Measurements from ENCODE around the gene AGAP1. TPM values are rescaled to one million over a fixed set of nuclear protein-coding genes. Genes with fewer than 3 reads are reported as not detected.

AGAP1 gene
- polyA plus RNA-seq, 1 donor from 2014 or later: 17.4 TPM

- Histone ChIP-seq H3K4me2 (ENCODE audit: low read length) (no peak overlapping the region), H3K27ac (ENCODE audit: low read length) (no peak overlapping the region), H3K79me2 (replicated peaks; ENCODE audit: insufficient read depth, low read length) (peaks cover 10% of the 10 kb centered on the region)
Measured at GRCh38 chr2:235709124-235709813, 215.4 kb downstream of the AGAP1 start.

GRCh38 chr2:235709969-235710879 is 216.4 kb downstream of the AGAP1 start:
- TF ChIP-seq MXI1 (conservative IDR thresholded peaks at IDR 0.05; ENCODE audit: poor library complexity, severe bottlenecking) (no peak), RAD21 (conservative IDR thresholded peaks at IDR 0.05) (no peak), TAF1 (IDR thresholded peaks at IDR 0.05; ENCODE audit: low read depth) (no peak)
- no peak overlapping the region for H3K4me3 ChIP-seq (ENCODE audit: low read length)
- no peaks in the 10 kb centered on the region for H3F3A ChIP-seq (ENCODE audit: insufficient read depth, low read length, poor library complexity, severe bottlenecking)
- no peak overlapping the region for H3K27ac ChIP-seq (ENCODE audit: low read length)
- no peaks in the 10 kb centered on the region for H3K27me3 ChIP-seq (ENCODE audit: insufficient read depth, low read depth, low read length)
- H3K79me2 ChIP-seq (replicated peaks; ENCODE audit: insufficient read depth, low read length): peaks cover 9% of the 10 kb centered on the region
- H3K9ac ChIP-seq (ENCODE audit: low read length): no peak overlapping the region
- no peak overlapping the region for H2AFZ ChIP-seq (ENCODE audit: low read depth, low read length)
- no peak overlapping the region for H3K4me2 ChIP-seq (ENCODE audit: low read length)
- H3K9me3 ChIP-seq (ENCODE audit: low read length): no peaks in the 10 kb centered on the region
- H4K20me1 ChIP-seq (ENCODE audit: insufficient read depth): no peaks in the 10 kb centered on the region
- no peaks in the 10 kb centered on the region for H3K9me2 ChIP-seq (ENCODE audit: insufficient read depth, low read length)
- H3K36me3 ChIP-seq (ENCODE audit: insufficient read depth, low read length): peaks cover 8% of the 10 kb centered on the region

More at GRCh38 chr2:235709124-235709813, 215.4 kb downstream of the AGAP1 start:
- Histone ChIP-seq H3K9ac (ENCODE audit: low read length) (no peak overlapping the region), H3K36me3 (ENCODE audit: insufficient read depth, low read length) (peaks cover 4% of the 10 kb centered on the region), H3K9me2 (ENCODE audit: insufficient read depth, low read length) (no peaks in the 10 kb centered on the region), H2AFZ (ENCODE audit: low read depth, low read length) (no peak overlapping the region), H3K27me3 (ENCODE audit: insufficient read depth, low read depth, low read length) (no peaks in the 10 kb centered on the region), H3K4me3 (ENCODE audit: low read length) (no peak overlapping the region), H3K9me3 (ENCODE audit: low read length) (no peaks in the 10 kb centered on the region), H4K20me1 (ENCODE audit: insufficient read depth) (no peaks in the 10 kb centered on the region), H3F3A (ENCODE audit: insufficient read depth, low read length, poor library complexity, severe bottlenecking) (no peaks in the 10 kb centered on the region)
- TF ChIP-seq MXI1 (conservative IDR thresholded peaks at IDR 0.05; ENCODE audit: poor library complexity, severe bottlenecking) (no peak), TAF1 (IDR thresholded peaks at IDR 0.05; ENCODE audit: low read depth) (no peak), EP300 (conservative IDR thresholded peaks at IDR 0.05; ENCODE audit: poor library complexity, severe bottlenecking) (no peak), EZH2 (IDR thresholded peaks at IDR 0.05; ENCODE audit: borderline replicate concordance, insufficient read depth, low read length, poor library complexity, severe bottlenecking) (no peak), SMC3 (conservative IDR thresholded peaks at IDR 0.05; ENCODE audit: poor library complexity) (no peak), RAD21 (conservative IDR thresholded peaks at IDR 0.05) (no peak), POLR2AphosphoS5 (IDR thresholded peaks at IDR 0.05) (no peak)
- TF ChIP-seq, protein P1, sequence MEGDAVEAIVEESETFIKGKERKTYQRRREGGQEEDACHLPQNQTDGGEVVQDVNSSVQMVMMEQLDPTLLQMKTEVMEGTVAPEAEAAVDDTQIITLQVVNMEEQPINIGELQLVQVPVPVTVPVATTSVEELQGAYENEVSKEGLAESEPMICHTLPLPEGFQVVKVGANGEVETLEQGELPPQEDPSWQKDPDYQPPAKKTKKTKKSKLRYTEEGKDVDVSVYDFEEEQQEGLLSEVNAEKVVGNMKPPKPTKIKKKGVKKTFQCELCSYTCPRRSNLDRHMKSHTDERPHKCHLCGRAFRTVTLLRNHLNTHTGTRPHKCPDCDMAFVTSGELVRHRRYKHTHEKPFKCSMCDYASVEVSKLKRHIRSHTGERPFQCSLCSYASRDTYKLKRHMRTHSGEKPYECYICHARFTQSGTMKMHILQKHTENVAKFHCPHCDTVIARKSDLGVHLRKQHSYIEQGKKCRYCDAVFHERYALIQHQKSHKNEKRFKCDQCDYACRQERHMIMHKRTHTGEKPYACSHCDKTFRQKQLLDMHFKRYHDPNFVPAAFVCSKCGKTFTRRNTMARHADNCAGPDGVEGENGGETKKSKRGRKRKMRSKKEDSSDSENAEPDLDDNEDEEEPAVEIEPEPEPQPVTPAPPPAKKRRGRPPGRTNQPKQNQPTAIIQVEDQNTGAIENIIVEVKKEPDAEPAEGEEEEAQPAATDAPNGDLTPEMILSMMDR (IDR thresholded peaks at IDR 0.05; ENCODE audit: poor library complexity, severe bottlenecking): no peak
- TF ChIP-seq, protein P2, sequence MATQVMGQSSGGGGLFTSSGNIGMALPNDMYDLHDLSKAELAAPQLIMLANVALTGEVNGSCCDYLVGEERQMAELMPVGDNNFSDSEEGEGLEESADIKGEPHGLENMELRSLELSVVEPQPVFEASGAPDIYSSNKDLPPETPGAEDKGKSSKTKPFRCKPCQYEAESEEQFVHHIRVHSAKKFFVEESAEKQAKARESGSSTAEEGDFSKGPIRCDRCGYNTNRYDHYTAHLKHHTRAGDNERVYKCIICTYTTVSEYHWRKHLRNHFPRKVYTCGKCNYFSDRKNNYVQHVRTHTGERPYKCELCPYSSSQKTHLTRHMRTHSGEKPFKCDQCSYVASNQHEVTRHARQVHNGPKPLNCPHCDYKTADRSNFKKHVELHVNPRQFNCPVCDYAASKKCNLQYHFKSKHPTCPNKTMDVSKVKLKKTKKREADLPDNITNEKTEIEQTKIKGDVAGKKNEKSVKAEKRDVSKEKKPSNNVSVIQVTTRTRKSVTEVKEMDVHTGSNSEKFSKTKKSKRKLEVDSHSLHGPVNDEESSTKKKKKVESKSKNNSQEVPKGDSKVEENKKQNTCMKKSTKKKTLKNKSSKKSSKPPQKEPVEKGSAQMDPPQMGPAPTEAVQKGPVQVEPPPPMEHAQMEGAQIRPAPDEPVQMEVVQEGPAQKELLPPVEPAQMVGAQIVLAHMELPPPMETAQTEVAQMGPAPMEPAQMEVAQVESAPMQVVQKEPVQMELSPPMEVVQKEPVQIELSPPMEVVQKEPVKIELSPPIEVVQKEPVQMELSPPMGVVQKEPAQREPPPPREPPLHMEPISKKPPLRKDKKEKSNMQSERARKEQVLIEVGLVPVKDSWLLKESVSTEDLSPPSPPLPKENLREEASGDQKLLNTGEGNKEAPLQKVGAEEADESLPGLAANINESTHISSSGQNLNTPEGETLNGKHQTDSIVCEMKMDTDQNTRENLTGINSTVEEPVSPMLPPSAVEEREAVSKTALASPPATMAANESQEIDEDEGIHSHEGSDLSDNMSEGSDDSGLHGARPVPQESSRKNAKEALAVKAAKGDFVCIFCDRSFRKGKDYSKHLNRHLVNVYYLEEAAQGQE (IDR thresholded peaks at IDR 0.05; ENCODE audit: borderline replicate concordance): no peak

Measured in neural cell (in vitro differentiated cells).